ENCODE results near the gene PCSK9. TPM values are rescaled to one million over a fixed set of nuclear protein-coding genes. Genes with fewer than 3 reads are reported as not detected.

The PCSK9 gene
- total and polyA plus RNA-seq, 3 donors from 2014 or later: 1.1 to 1.9 (median 1.3) TPM

- intact Hi-C loops (cut with DNase I; ENCODE audit: low total_unique reads): no loop called here
- H3K27ac ChIP-seq: no peak overlapping the region
- DNase-seq: no peak
- no peak for TF ChIP-seq CTCF (IDR thresholded peaks at IDR 0.05)
- TF ChIP-seq POLR2A (IDR thresholded peaks at IDR 0.05): no peak
- H3K4me1 ChIP-seq: peaks cover 9% of the 10 kb centered on the region
- no peaks in the 10 kb centered on the region for H3K9me3 ChIP-seq
- H3K27me3 ChIP-seq: no peaks in the 10 kb centered on the region
- H3K36me3 ChIP-seq (ENCODE audit: low read depth, missing control alignments): no peaks in the 10 kb centered on the region
- WGBS, 2 donors: 40 to 60% methylated on average over 5 of the region's 5 CpGs
- no peak overlapping the region for H3K4me3 ChIP-seq
Measured at GRCh38 chr1:55040933-55041494, 1.7 kb downstream of the PCSK9 start.

GRCh38 chr1:55041613-55042012 lies 2.3 kb downstream of the PCSK9 start:
- no peaks in the 10 kb centered on the region for H3K27me3 ChIP-seq
- 63 to 82% methylated on average over 3 of the region's 3 CpGs for WGBS, 2 donors
- no peak overlapping the region for H3K4me3 ChIP-seq
- intact Hi-C loops (cut with DNase I; ENCODE audit: low total_unique reads): no loop called here
- TF ChIP-seq POLR2A (IDR thresholded peaks at IDR 0.05) (no peak), CTCF (IDR thresholded peaks at IDR 0.05) (no peak)
- DNase-seq: no peak
- H3K4me1 ChIP-seq: peaks cover 9% of the 10 kb centered on the region
- no peaks in the 10 kb centered on the region for H3K36me3 ChIP-seq (ENCODE audit: low read depth, missing control alignments)
- no peaks in the 10 kb centered on the region for H3K9me3 ChIP-seq
- no peak overlapping the region for H3K27ac ChIP-seq

- no peak for DNase-seq
- H3K27ac ChIP-seq: no peak overlapping the region
- H3K4me3 ChIP-seq: no peak overlapping the region
- WGBS, 2 donors: 84 to 100% methylated on average over 2 of the region's 2 CpGs
- H3K9me3 ChIP-seq: no peaks in the 10 kb centered on the region
- H3K4me1 ChIP-seq: peaks cover 9% of the 10 kb centered on the region
- H3K36me3 ChIP-seq (ENCODE audit: low read depth, missing control alignments): no peaks in the 10 kb centered on the region
- H3K27me3 ChIP-seq: no peaks in the 10 kb centered on the region
- TF ChIP-seq CTCF (IDR thresholded peaks at IDR 0.05) (no peak), POLR2A (IDR thresholded peaks at IDR 0.05) (no peak)
- intact Hi-C loops (cut with DNase I; ENCODE audit: low total_unique reads): no loop called here
Measured at GRCh38 chr1:55043011-55043410, 3.7 kb downstream of the PCSK9 start.

GRCh38 chr1:55043726-55044125 lies 4.4 kb downstream of the PCSK9 start:
- Histone ChIP-seq H3K4me3 (no peak overlapping the region), H3K36me3 (ENCODE audit: low read depth, missing control alignments) (no peaks in the 10 kb centered on the region), H3K4me1 (peaks cover 9% of the 10 kb centered on the region), H3K9me3 (no peaks in the 10 kb centered on the region), H3K27ac (no peak overlapping the region), H3K27me3 (no peaks in the 10 kb centered on the region)
- TF ChIP-seq POLR2A (IDR thresholded peaks at IDR 0.05) (no peak), CTCF (IDR thresholded peaks at IDR 0.05) (no peak)
- intact Hi-C loops (cut with DNase I; ENCODE audit: low total_unique reads): no loop called here
- WGBS, 2 donors: 96 to 99% methylated on average over 9 of the region's 9 CpGs
- DNase-seq: no peak

Data from testis (tissue), 3 donors.